Choroid plexus epithelial cell (primary cell): ENCODE data around the gene COL8A2.

Source experiments
- DNase-seq: peaks from one replicate; pipeline ENCODE4 v3.0.0-alpha.2; 2010; ENCODE audit warnings: low read depth
- H3K4me3 ChIP-seq: 2 replicates; pipeline ENCODE4 v1.5.1; 2011; ENCODE audit warnings: low read depth, mild to moderate bottlenecking, control low read depth, low read length, moderate library complexity
- CTCF ChIP-seq: conservative IDR thresholded peaks from 2 replicates; pipeline ENCODE4 v1.5.1; 2011; ENCODE audit warnings: low read depth, mild to moderate bottlenecking, control low read depth, inconsistent platforms, low read length, moderate library complexity

COL8A2 gene

GRCh38 chr1:36055706-36056105, 69.3 kb downstream of the COL8A2 start:
- H3K4me3 ChIP-seq, result no peak overlapping the region
- DNase-seq, result no peak
- no peak for TF ChIP-seq CTCF

- no peak for DNase-seq
- H3K4me3 ChIP-seq, result no peak overlapping the region
- TF ChIP-seq CTCF, result no peak
Observed at GRCh38 chr1:36053978-36054377, 71.0 kb downstream of the COL8A2 start.

GRCh38 chr1:36051821-36052220, 73.2 kb downstream of the COL8A2 start:
- TF ChIP-seq CTCF, result no peak
- no peak overlapping the region for H3K4me3 ChIP-seq
- DNase-seq, result no peak
